ENCODE data around the gene POLR3C.
"Not testable (repeated sequence)": the region's sequence is repeated elsewhere in the genome, so short reads cannot be mapped to it uniquely, and the experiment has no call there.

POLR3C gene

GRCh38 chr1:145795257-145795881 is 28.6 kb upstream of the POLR3C start:
- Histone ChIP-seq H3K9me3 (ENCODE audit: control insufficient read depth, insufficient read depth, low read length) (peaks cover 5% of the 10 kb centered on the region), H3K9ac (ENCODE audit: low read depth, low read length) (no peak overlapping the region), H3K4me3 (ENCODE audit: low read depth, low read length) (no peak overlapping the region), H3K4me1 (ENCODE audit: control insufficient read depth, insufficient read depth, low read length) (no peaks in the 10 kb centered on the region), H3K27me3 (ENCODE audit: control insufficient read depth, insufficient read depth, low read length) (no peaks in the 10 kb centered on the region), H3K36me3 (ENCODE audit: control insufficient read depth, insufficient read depth, low read length) (no peaks in the 10 kb centered on the region)

GRCh38 chr1:145796753-145797152 is 27.2 kb upstream of the POLR3C start:
- Histone ChIP-seq H3K27me3 (ENCODE audit: control insufficient read depth, insufficient read depth, low read length) (no peaks in the 10 kb centered on the region), H3K9ac (ENCODE audit: low read depth, low read length) (no peak overlapping the region), H3K9me3 (ENCODE audit: control insufficient read depth, insufficient read depth, low read length) (peaks cover 5% of the 10 kb centered on the region), H3K4me1 (ENCODE audit: control insufficient read depth, insufficient read depth, low read length) (no peaks in the 10 kb centered on the region), H3K4me3 (ENCODE audit: low read depth, low read length) (no peak overlapping the region), H3K36me3 (ENCODE audit: control insufficient read depth, insufficient read depth, low read length) (no peaks in the 10 kb centered on the region)

GRCh38 chr1:145799806-145800205 is 24.2 kb upstream of the POLR3C start:
- Histone ChIP-seq H3K4me1 (ENCODE audit: control insufficient read depth, insufficient read depth, low read length) (no peaks in the 10 kb centered on the region), H3K27me3 (ENCODE audit: control insufficient read depth, insufficient read depth, low read length) (no peaks in the 10 kb centered on the region), H3K9ac (ENCODE audit: low read depth, low read length) (no peak overlapping the region), H3K9me3 (ENCODE audit: control insufficient read depth, insufficient read depth, low read length) (peaks cover 5% of the 10 kb centered on the region), H3K4me3 (ENCODE audit: low read depth, low read length) (no peak overlapping the region), H3K36me3 (ENCODE audit: control insufficient read depth, insufficient read depth, low read length) (no peaks in the 10 kb centered on the region)

- Histone ChIP-seq H3K4me1 (ENCODE audit: control insufficient read depth, insufficient read depth, low read length) (no peaks in the 10 kb centered on the region), H3K36me3 (ENCODE audit: control insufficient read depth, insufficient read depth, low read length) (no peaks in the 10 kb centered on the region), H3K27me3 (ENCODE audit: control insufficient read depth, insufficient read depth, low read length) (no peaks in the 10 kb centered on the region), H3K9ac (ENCODE audit: low read depth, low read length) (no peak overlapping the region), H3K9me3 (ENCODE audit: control insufficient read depth, insufficient read depth, low read length) (no peaks in the 10 kb centered on the region), H3K4me3 (ENCODE audit: low read depth, low read length) (no peak overlapping the region)
These were observed 19.6 kb upstream of the POLR3C start for GRCh38 chr1:145804235-145805045.

DNA sequence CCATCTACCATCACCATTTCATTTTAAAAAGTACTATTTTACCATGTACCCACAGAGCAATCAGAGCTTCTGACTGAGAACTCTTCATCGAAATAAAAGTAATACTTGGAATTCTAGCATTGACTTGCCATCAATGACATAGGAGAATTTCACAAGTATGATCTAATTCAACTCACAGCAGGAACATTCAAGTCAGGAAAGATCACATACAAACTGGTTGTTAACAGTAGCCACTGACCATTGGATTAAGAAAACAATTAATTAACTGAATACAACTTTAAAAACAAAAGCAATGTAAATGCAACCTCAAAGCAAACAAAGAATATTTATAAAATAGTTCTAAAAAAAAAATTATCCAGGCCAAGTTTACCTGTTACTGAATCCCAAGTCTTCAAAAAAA is 18.9 kb upstream of the POLR3C start:
- no peaks in the 10 kb centered on the region for H3K9me3 ChIP-seq (ENCODE audit: control insufficient read depth, insufficient read depth, low read length)
- no peak overlapping the region for H3K4me3 ChIP-seq (ENCODE audit: low read depth, low read length)
- H3K36me3 ChIP-seq (ENCODE audit: control insufficient read depth, insufficient read depth, low read length): no peaks in the 10 kb centered on the region
- H3K4me1 ChIP-seq (ENCODE audit: control insufficient read depth, insufficient read depth, low read length): no peaks in the 10 kb centered on the region
- H3K9ac ChIP-seq (ENCODE audit: low read depth, low read length): no peak overlapping the region
- H3K27me3 ChIP-seq (ENCODE audit: control insufficient read depth, insufficient read depth, low read length): no peaks in the 10 kb centered on the region

- Histone ChIP-seq H3K4me1 (ENCODE audit: control insufficient read depth, insufficient read depth, low read length) (no peaks in the 10 kb centered on the region), H3K9me3 (ENCODE audit: control insufficient read depth, insufficient read depth, low read length) (no peaks in the 10 kb centered on the region), H3K27me3 (ENCODE audit: control insufficient read depth, insufficient read depth, low read length) (no peaks in the 10 kb centered on the region), H3K9ac (ENCODE audit: low read depth, low read length) (no peak overlapping the region), H3K4me3 (ENCODE audit: low read depth, low read length) (no peak overlapping the region), H3K36me3 (ENCODE audit: control insufficient read depth, insufficient read depth, low read length) (no peaks in the 10 kb centered on the region)
These were observed 17.6 kb upstream of the POLR3C start for GRCh38 chr1:145806408-145806807.

DNA sequence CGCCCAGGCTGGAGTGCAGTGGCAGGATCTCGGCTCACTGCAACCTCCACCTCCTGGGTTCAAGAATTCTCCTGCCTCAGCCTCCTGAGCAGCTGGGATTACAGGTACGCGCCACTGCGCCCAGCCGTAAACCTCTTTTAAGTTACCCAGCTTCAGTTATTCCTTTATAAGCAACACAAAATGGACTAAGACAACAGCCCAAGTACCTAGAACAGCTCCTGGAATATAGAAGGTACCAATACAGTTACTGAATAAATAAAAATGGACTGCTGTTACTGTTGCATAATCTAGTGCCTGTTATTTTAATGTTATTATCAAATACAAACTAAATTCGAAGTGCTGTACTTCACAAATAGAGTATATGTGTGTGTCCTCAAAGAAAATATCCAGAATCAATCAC is 17.2 kb upstream of the POLR3C start:
- Histone ChIP-seq H3K27me3 (ENCODE audit: control insufficient read depth, insufficient read depth, low read length) (no peaks in the 10 kb centered on the region), H3K9me3 (ENCODE audit: control insufficient read depth, insufficient read depth, low read length) (no peaks in the 10 kb centered on the region)

GRCh38 chr1:145812977-145813810 is 10.8 kb upstream of the POLR3C start:
- H3K36me3 ChIP-seq (ENCODE audit: control insufficient read depth, insufficient read depth, low read length); H3K27me3 ChIP-seq (ENCODE audit: control insufficient read depth, insufficient read depth, low read length); H3K9me3 ChIP-seq (ENCODE audit: control insufficient read depth, insufficient read depth, low read length); H3K4me1 ChIP-seq (ENCODE audit: control insufficient read depth, insufficient read depth, low read length); H3K4me3 ChIP-seq (ENCODE audit: low read depth, low read length); H3K9ac ChIP-seq (ENCODE audit: low read depth, low read length): not testable (repeated sequence)

More for the DNA sequence above, 17.2 kb upstream of the POLR3C start:
- no peak overlapping the region for H3K9ac ChIP-seq (ENCODE audit: low read depth, low read length)
- no peaks in the 10 kb centered on the region for H3K4me1 ChIP-seq (ENCODE audit: control insufficient read depth, insufficient read depth, low read length)
- no peaks in the 10 kb centered on the region for H3K36me3 ChIP-seq (ENCODE audit: control insufficient read depth, insufficient read depth, low read length)
- H3K4me3 ChIP-seq (ENCODE audit: low read depth, low read length): no peak overlapping the region

- H3K4me1 ChIP-seq (ENCODE audit: control insufficient read depth, insufficient read depth, low read length); H3K9ac ChIP-seq (ENCODE audit: low read depth, low read length); H3K27me3 ChIP-seq (ENCODE audit: control insufficient read depth, insufficient read depth, low read length); H3K4me3 ChIP-seq (ENCODE audit: low read depth, low read length); H3K9me3 ChIP-seq (ENCODE audit: control insufficient read depth, insufficient read depth, low read length); H3K36me3 ChIP-seq (ENCODE audit: control insufficient read depth, insufficient read depth, low read length): not testable (repeated sequence)
These were observed 5.9 kb upstream of the POLR3C start for GRCh38 chr1:145818095-145818494.

DNA sequence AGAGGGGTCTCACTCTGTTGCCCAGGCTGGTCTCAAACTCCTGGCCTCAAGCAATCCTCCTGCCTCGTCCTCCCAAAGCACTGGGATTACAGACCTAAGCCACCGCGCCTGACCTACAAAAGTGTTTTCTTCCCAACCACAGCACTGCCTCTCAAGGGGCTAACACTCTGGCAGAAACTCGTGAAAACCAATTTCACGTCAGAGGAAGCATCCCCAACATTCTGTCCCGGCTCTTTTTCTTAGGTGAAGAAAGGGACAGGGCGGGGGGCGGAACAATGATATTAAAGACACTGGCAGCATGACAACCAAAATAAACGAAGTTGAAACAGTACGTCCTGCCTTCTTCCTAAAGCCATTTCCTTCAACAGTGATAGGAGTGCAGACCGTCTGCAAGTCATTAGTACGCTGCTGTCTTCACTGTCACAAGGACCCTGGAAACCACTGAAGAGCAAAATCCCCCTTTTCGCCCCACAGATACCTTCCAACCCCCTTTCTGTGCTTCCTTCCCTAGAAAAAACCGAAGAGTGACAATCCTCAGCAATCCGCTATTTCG is 1.1 kb upstream of the POLR3C start:
- not testable (repeated sequence) for H3K4me1 ChIP-seq (ENCODE audit: control insufficient read depth, insufficient read depth, low read length); H3K9ac ChIP-seq (ENCODE audit: low read depth, low read length); H3K9me3 ChIP-seq (ENCODE audit: control insufficient read depth, insufficient read depth, low read length); H3K27me3 ChIP-seq (ENCODE audit: control insufficient read depth, insufficient read depth, low read length); H3K4me3 ChIP-seq (ENCODE audit: low read depth, low read length)
- peaks cover 11% of the 10 kb centered on the region for H3K36me3 ChIP-seq (ENCODE audit: control insufficient read depth, insufficient read depth, low read length)

- no peaks in the 10 kb centered on the region for H3K4me1 ChIP-seq (ENCODE audit: control insufficient read depth, insufficient read depth, low read length)
- peaks cover 18% of the 10 kb centered on the region for H3K36me3 ChIP-seq (ENCODE audit: control insufficient read depth, insufficient read depth, low read length)
- H3K27me3 ChIP-seq (ENCODE audit: control insufficient read depth, insufficient read depth, low read length): no peaks in the 10 kb centered on the region
- H3K4me3 ChIP-seq (ENCODE audit: low read depth, low read length): peak overlapping the region; percentile 99
- no peaks in the 10 kb centered on the region for H3K9me3 ChIP-seq (ENCODE audit: control insufficient read depth, insufficient read depth, low read length)
- peak overlapping the region; percentile 97 for H3K9ac ChIP-seq (ENCODE audit: low read depth, low read length)
These were observed 471 bp downstream of the POLR3C start for GRCh38 chr1:145824499-145824842.
